SK-N-SH (cell line): ENCODE results near the gene SFXN4. TPM values are rescaled to one million over a fixed set of nuclear protein-coding genes. Genes with fewer than 3 reads are reported as not detected.

ENCODE experiments used
- CTCF ChIA-PET: fragments of 300-600, 350-600 bp; formaldehyde crosslinking; extraction: SDS; loops from one replicate; lab custom pipeline; 2021; lab: Yijun Ruan, JAX
- POLR2A ChIA-PET: fragments of 350-600 bp; sonication (Branson Sonifier 250); formaldehyde crosslinking; extraction: SDS; loops from one replicate; lab custom pipeline; 2020; ENCODE audit warnings: antibody characterized with exemption, inconsistent platforms; lab: Yijun Ruan, JAX
- DNase-seq: peaks from one replicate; pipeline ENCODE4 v3.0.0; 2012
- H2AFZ ChIP-seq: fragments of 200-600 bp; sonication (generic); 2 replicates; pipeline ENCODE4 v1.8.1; 2016; ENCODE audit warnings: antibody characterized with exemption, mild to moderate bottlenecking, low read depth
- H3F3A ChIP-seq: fragments of 200-600 bp; sonication (generic); replicated peaks from 2 replicates; pipeline ENCODE3; 2016; ENCODE audit warnings: antibody characterized with exemption, mild to moderate bottlenecking; ENCODE audit not compliant: insufficient read depth
- H3K27ac ChIP-seq, 2 experiments: fragments of 200-500 bp in 1 of 2; fragments of 200-600 bp in 1 of 2; sonication (Bioruptor generic) in 1 of 2; sonication (generic), shearing (Covaris generic) in 1 of 2; 2 replicates each; pipeline versions ENCODE4 v1.5.1 to v1.6.1; 2014 to 2016; ENCODE audit warnings: low read depth in 2 of 2, inconsistent platforms in 1 of 2, low read length in 1 of 2, mild to moderate bottlenecking in 1 of 2, mixed read lengths in 1 of 2
- H3K27me3 ChIP-seq: fragments of 200-600 bp; sonication (generic), shearing (Covaris generic); 2 replicates; pipeline ENCODE4 v1.6.1; 2016; ENCODE audit warnings: mixed run types; ENCODE audit not compliant: insufficient read depth
- H3K36me3 ChIP-seq, 2 experiments: fragments of 200-500 bp in 1 of 2; fragments of 200-600 bp in 1 of 2; sonication (Bioruptor generic) in 1 of 2; sonication (generic) in 1 of 2; replicated peaks in 1 of 2; 2 replicates each; pipeline versions ENCODE3 to v1.5.1; 2014 to 2016; ENCODE audit warnings: low read length in 1 of 2, mild to moderate bottlenecking in 1 of 2; ENCODE audit not compliant: insufficient read depth in 2 of 2, control insufficient read depth in 1 of 2
- H3K4me1 ChIP-seq, 2 experiments: fragments of 200-500 bp in 1 of 2; fragments of 200-600 bp in 1 of 2; sonication (Bioruptor generic) in 1 of 2; sonication (generic), shearing (Covaris generic) in 1 of 2; 2 replicates each; pipeline versions ENCODE4 v1.5.1 to v1.6.1; 2014 to 2016; ENCODE audit warnings: low read depth in 1 of 2, low read length in 1 of 2, mixed run types in 1 of 2; ENCODE audit not compliant: insufficient read depth in 2 of 2, control insufficient read depth in 1 of 2
- H3K4me2 ChIP-seq: fragments of 200-600 bp; sonication (generic), shearing (Covaris generic); 2 replicates; pipeline ENCODE4 v1.6.1; 2017; ENCODE audit warnings: mixed run types
- H3K4me3 ChIP-seq, 2 experiments: fragments of 200-500 bp in 1 of 2; fragments of 200-600 bp in 1 of 2; sonication (Bioruptor generic) in 1 of 2; sonication (generic), shearing (Covaris generic) in 1 of 2; 2 replicates each; pipeline versions ENCODE4 v1.5.1 to v1.8.1; 2014 to 2016; ENCODE audit warnings: low read depth in 2 of 2, inconsistent platforms in 1 of 2, low read length in 1 of 2, mild to moderate bottlenecking in 1 of 2, mixed read lengths in 1 of 2, moderate library complexity in 1 of 2
- H3K79me2 ChIP-seq: fragments of 200-600 bp; sonication (generic); 2 replicates; pipeline ENCODE4 v1.8.1; 2017; ENCODE audit warnings: mild to moderate bottlenecking; ENCODE audit not compliant: insufficient read depth
- H3K9ac ChIP-seq: fragments of 200-600 bp; sonication (generic); 2 replicates; pipeline ENCODE4 v1.6.1; 2017; ENCODE audit warnings: mixed run types
- H3K9me2 ChIP-seq: fragments of 200-600 bp; sonication (generic); 2 replicates; pipeline ENCODE4 v1.6.1; 2017; ENCODE audit warnings: mixed run types
- H3K9me3 ChIP-seq: fragments of 200-600 bp; sonication (generic); 2 replicates; pipeline ENCODE4 v1.6.1; 2017; ENCODE audit warnings: mixed run types, mild to moderate bottlenecking, moderate library complexity
- H4K20me1 ChIP-seq: fragments of 200-600 bp; sonication (generic); 2 replicates; pipeline ENCODE4 v1.6.1; 2017; ENCODE audit warnings: mild to moderate bottlenecking, mixed run types; ENCODE audit not compliant: insufficient read depth
- CHD2 ChIP-seq: fragments of 150-350 bp; IDR thresholded peaks from 2 replicates; pipeline ENCODE4 v1.6.1; 2018; ENCODE audit warnings: low read length; ENCODE audit not compliant: partially characterized antibody
- ELF1 ChIP-seq: IDR thresholded peaks from 2 replicates; pipeline ENCODE4 v1.4.0; 2012
- EP300 ChIP-seq, 2 experiments: IDR thresholded peaks; 2 replicates each; pipeline versions ENCODE4 v1.4.0 to v1.6.1; 2012; ENCODE audit warnings: borderline replicate concordance in 1 of 2, low read depth in 1 of 2, low read length in 1 of 2
- EZH2phosphoT487 ChIP-seq: fragments of 200-600 bp; sonication (generic); IDR thresholded peaks from 2 replicates; pipeline ENCODE4 v1.6.1; 2017; ENCODE audit warnings: low read depth, mixed run types, mild to moderate bottlenecking, antibody characterized with exemption, moderate library complexity, borderline replicate concordance
- FOXM1 ChIP-seq: IDR thresholded peaks from 2 replicates; pipeline ENCODE4 v1.4.0; 2012; ENCODE audit warnings: low read depth, mild to moderate bottlenecking
- GABPA ChIP-seq: IDR thresholded peaks from 2 replicates; pipeline ENCODE4 v1.4.0; 2012; ENCODE audit warnings: low read depth, mild to moderate bottlenecking
- MXI1 ChIP-seq: IDR thresholded peaks from 2 replicates; pipeline ENCODE4 v1.6.1; 2012; ENCODE audit warnings: mild to moderate bottlenecking, low read depth, low read length, improper control_type of control experiment
- NFIC ChIP-seq: IDR thresholded peaks from 2 replicates; pipeline ENCODE4 v1.4.0; 2012; ENCODE audit warnings: borderline replicate concordance
- POLR2AphosphoS5 ChIP-seq: IDR thresholded peaks from 2 replicates; pipeline ENCODE4 v1.6.1; 2012; ENCODE audit warnings: low read depth, low read length
- RAD21 ChIP-seq: IDR thresholded peaks from 2 replicates; pipeline ENCODE4 v1.6.1; 2012; ENCODE audit warnings: mild to moderate bottlenecking, low read length
- SIN3A ChIP-seq: IDR thresholded peaks from 2 replicates; pipeline ENCODE4 v1.6.1; 2012; ENCODE audit warnings: low read depth, mild to moderate bottlenecking, low read length, moderate library complexity, borderline replicate concordance
- SMC3 ChIP-seq: IDR thresholded peaks from 2 replicates; pipeline ENCODE4 v1.6.1; 2012; ENCODE audit warnings: low read depth, low read length, improper control_type of control experiment
- TCF12 ChIP-seq: IDR thresholded peaks from 2 replicates; pipeline ENCODE4 v1.4.0; 2012
- TEAD4 ChIP-seq: IDR thresholded peaks from 2 replicates; pipeline ENCODE4 v1.4.0; 2012; ENCODE audit warnings: mild to moderate bottlenecking, borderline replicate concordance; ENCODE audit not compliant: insufficient read depth
- USF1 ChIP-seq: IDR thresholded peaks from 2 replicates; pipeline ENCODE4 v1.4.0; 2012; ENCODE audit warnings: low read depth, borderline replicate concordance
- WGBS: methylation state at CpG from one replicate; pipeline ENCODE4 v1.1.6; 2017; ENCODE audit warnings: low lambda C conversion rate; 5-methylcytosine and 5-hydroxymethylcytosine counted together
- polyA plus RNA-seq, 3 experiments: library from polyadenylated mRNA; depleted of rRNA; stranded (reverse); fragments of >200 nt; gene quantifications; 2 replicates each; pipeline ENCODE4 v1.2.3, GENCODE V29; 2012
- TF ChIP-seq, protein P1 (sequence below): IDR thresholded peaks from 2 replicates; pipeline ENCODE4 v1.6.1; 2012; ENCODE audit warnings: mild to moderate bottlenecking, low read depth, low read length, moderate library complexity
- TF ChIP-seq, protein P2 (sequence below): IDR thresholded peaks from 2 replicates; pipeline ENCODE4; 2012

Gene SFXN4
- polyA plus RNA-seq, 1 of the 3 experiments (the other 2 are of a cell fraction), result 24.2 TPM

DNA sequence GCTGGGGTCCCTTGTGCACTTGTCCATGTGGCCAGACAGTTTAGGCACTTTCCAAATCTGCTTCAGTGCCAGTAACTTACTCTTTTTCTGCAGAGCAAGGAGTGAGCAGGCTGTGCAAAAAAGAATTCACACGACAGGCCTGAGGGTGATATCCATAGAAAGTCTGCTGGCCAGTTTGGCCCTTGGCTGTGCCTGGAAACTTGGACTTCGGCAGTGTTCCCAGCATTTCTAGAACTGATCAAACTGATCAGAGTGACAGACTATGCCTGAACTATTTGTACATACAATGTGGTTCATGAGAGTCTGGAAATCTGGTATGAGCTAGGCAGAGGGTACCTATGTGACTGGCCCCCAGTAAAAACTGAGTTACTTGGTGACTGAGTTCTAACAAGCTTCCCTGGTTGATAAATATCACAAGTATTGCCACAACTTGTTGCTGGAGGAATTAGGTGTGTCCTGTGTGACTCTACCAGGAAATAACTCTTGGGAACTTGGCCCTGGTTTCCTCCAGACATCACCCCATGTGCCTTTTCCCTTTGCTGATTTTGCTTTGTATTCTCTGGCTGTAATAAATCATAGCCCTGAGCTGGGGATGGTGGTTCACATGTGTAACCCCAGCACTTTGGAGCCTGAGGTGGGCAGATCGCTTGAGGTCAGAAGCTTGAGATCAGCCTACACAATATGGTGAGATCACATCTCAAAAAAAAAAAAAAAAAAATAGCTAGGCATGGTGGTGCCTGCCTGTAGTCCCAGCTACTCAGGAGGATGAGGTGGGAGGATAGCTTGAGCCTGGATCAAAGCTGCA is 64.9 kb downstream of the SFXN4 start:
- Histone ChIP-seq H3K4me1 (peaks cover 3 to 8% of the 10 kb centered on the region in 2 experiments; a peak in 2 of 4 replicates), H2AFZ (no peak overlapping the region), H3F3A (peaks cover 5% of the 10 kb centered on the region), H3K9me3 (no peaks in the 10 kb centered on the region), H3K9me2 (no peaks in the 10 kb centered on the region), H3K27me3 (no peaks in the 10 kb centered on the region), H3K36me3 (no peaks in the 10 kb centered on the region), H3K4me3 (no peak overlapping the region), H4K20me1 (peaks cover 8% of the 10 kb centered on the region; the same call in 1 of the 2 replicates), H3K4me2 (no peak overlapping the region), H3K9ac (no peak overlapping the region), H3K79me2 (peaks cover 12% of the 10 kb centered on the region), H3K27ac (no peak overlapping the region)
- DNase-seq, result no peak
- WGBS, result 72% methylated on average over 3 of the region's 3 CpGs
- ChIA-PET POLR2A (interaction anchor here (0.6 kb wide), 1 partner anchor 262 kb away, joined by 3 read pairs; no protein-coding TSS in a partner anchor), CTCF (no interaction called here)
- no peak for TF ChIP-seq SMC3
- no peak for TF ChIP-seq POLR2AphosphoS5
- no peak for TF ChIP-seq MXI1
- TF ChIP-seq, protein P1, sequence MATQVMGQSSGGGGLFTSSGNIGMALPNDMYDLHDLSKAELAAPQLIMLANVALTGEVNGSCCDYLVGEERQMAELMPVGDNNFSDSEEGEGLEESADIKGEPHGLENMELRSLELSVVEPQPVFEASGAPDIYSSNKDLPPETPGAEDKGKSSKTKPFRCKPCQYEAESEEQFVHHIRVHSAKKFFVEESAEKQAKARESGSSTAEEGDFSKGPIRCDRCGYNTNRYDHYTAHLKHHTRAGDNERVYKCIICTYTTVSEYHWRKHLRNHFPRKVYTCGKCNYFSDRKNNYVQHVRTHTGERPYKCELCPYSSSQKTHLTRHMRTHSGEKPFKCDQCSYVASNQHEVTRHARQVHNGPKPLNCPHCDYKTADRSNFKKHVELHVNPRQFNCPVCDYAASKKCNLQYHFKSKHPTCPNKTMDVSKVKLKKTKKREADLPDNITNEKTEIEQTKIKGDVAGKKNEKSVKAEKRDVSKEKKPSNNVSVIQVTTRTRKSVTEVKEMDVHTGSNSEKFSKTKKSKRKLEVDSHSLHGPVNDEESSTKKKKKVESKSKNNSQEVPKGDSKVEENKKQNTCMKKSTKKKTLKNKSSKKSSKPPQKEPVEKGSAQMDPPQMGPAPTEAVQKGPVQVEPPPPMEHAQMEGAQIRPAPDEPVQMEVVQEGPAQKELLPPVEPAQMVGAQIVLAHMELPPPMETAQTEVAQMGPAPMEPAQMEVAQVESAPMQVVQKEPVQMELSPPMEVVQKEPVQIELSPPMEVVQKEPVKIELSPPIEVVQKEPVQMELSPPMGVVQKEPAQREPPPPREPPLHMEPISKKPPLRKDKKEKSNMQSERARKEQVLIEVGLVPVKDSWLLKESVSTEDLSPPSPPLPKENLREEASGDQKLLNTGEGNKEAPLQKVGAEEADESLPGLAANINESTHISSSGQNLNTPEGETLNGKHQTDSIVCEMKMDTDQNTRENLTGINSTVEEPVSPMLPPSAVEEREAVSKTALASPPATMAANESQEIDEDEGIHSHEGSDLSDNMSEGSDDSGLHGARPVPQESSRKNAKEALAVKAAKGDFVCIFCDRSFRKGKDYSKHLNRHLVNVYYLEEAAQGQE, result no peak
- TF ChIP-seq SIN3A, result no peak
- TF ChIP-seq TEAD4, result no peak
- no peak for TF ChIP-seq NFIC
- no peak for TF ChIP-seq EP300 (IDR thresholded peaks at IDR 0.05; ENCODE audit: borderline replicate concordance in 1 of 2, low read depth in 1 of 2, low read length in 1 of 2)
- TF ChIP-seq, protein P2, sequence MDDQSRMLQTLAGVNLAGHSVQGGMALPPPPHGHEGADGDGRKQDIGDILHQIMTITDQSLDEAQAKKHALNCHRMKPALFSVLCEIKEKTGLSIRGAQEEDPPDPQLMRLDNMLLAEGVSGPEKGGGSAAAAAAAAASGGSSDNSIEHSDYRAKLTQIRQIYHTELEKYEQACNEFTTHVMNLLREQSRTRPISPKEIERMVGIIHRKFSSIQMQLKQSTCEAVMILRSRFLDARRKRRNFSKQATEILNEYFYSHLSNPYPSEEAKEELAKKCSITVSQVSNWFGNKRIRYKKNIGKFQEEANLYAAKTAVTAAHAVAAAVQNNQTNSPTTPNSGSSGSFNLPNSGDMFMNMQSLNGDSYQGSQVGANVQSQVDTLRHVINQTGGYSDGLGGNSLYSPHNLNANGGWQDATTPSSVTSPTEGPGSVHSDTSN, result no peak
- no peak for TF ChIP-seq ELF1
- TF ChIP-seq FOXM1, result no peak
- no peak for TF ChIP-seq TCF12
- no peak for TF ChIP-seq GABPA
- TF ChIP-seq USF1, result no peak
- TF ChIP-seq EZH2phosphoT487, result no peak
- TF ChIP-seq CHD2, result no peak
- TF ChIP-seq RAD21, result no peak
